Endothelial cell (in vitro differentiated cells): ENCODE data around the gene ROS1. TPM values are rescaled to one million over a fixed set of nuclear protein-coding genes. Genes with fewer than 3 reads are reported as not detected.

ENCODE experiments used
- DNase-seq: peaks from one replicate; pipeline ENCODE4 v3.0.0; 2021; ENCODE audit warnings: low spot score
- H3K27ac Mint-ChIP-seq: one replicate; pipeline ENCODE4 v1.8.0; 2021; ENCODE audit warnings: mixed read lengths, inconsistent platforms; ENCODE audit not compliant: unreplicated experiment
- H3K27me3 Mint-ChIP-seq: one replicate; pipeline ENCODE4 v1.8.0; 2021; ENCODE audit warnings: mild to moderate bottlenecking, moderate library complexity, mixed read lengths, inconsistent platforms; ENCODE audit not compliant: unreplicated experiment
- H3K36me3 Mint-ChIP-seq: one replicate; pipeline ENCODE4 v1.8.0; 2021; ENCODE audit warnings: mild to moderate bottlenecking, low read depth, mixed read lengths, inconsistent platforms; ENCODE audit not compliant: unreplicated experiment
- H3K4me1 Mint-ChIP-seq: one replicate; pipeline ENCODE4 v1.8.0; 2021; ENCODE audit warnings: mild to moderate bottlenecking, mixed read lengths, inconsistent platforms; ENCODE audit not compliant: unreplicated experiment
- H3K4me3 Mint-ChIP-seq: one replicate; pipeline ENCODE4 v1.8.0; 2021; ENCODE audit warnings: mild to moderate bottlenecking, mixed read lengths, inconsistent platforms; ENCODE audit not compliant: unreplicated experiment
- H3K9me3 Mint-ChIP-seq: one replicate; pipeline ENCODE4 v1.8.0; 2021; ENCODE audit warnings: mixed read lengths, inconsistent platforms; ENCODE audit not compliant: unreplicated experiment
- CTCF ChIP-seq: fragments of 200-600 bp; sonication (generic); IDR thresholded peaks from one replicate; pipeline ENCODE4 v1.5.0; 2021; ENCODE audit warnings: antibody characterized with exemption; ENCODE audit not compliant: unreplicated experiment
- total RNA-seq: library from RNA; stranded (reverse); fragmentation: NEBNext Ultra II Directional; extraction: Animal tissue kit (Norgen Biotek cat#: 25700); gene quantifications from one replicate; pipeline ENCODE4 v1.2.1, GENCODE V29; 2021; ENCODE audit not compliant: unreplicated experiment

The ROS1 gene
- total RNA-seq, 1 donor from 2014 or later: 0.05 TPM

- no peaks in the 10 kb centered on the region for H3K4me1 Mint-ChIP-seq
- no peak for DNase-seq
- no peaks in the 10 kb centered on the region for H3K9me3 Mint-ChIP-seq
- no peak for TF ChIP-seq CTCF
- no peak overlapping the region for H3K4me3 Mint-ChIP-seq
- no peaks in the 10 kb centered on the region for H3K27me3 Mint-ChIP-seq
- H3K27ac Mint-ChIP-seq: no peak overlapping the region
- no peaks in the 10 kb centered on the region for H3K36me3 Mint-ChIP-seq
Measured at GRCh38 chr6:117396228-117396627, 29.5 kb downstream of the ROS1 start.

GRCh38 chr6:117395164-117395563, 30.6 kb downstream of the ROS1 start:
- no peak for DNase-seq
- H3K27me3 Mint-ChIP-seq: peaks cover 3% of the 10 kb centered on the region

GRCh38 chr6:117393045-117393444, 32.7 kb downstream of the ROS1 start:
- TF ChIP-seq CTCF: no peak
- Mint-ChIP-seq H3K27ac (no peak overlapping the region), H3K4me1 (no peaks in the 10 kb centered on the region), H3K9me3 (no peaks in the 10 kb centered on the region), H3K4me3 (no peak overlapping the region), H3K36me3 (no peaks in the 10 kb centered on the region), H3K27me3 (peaks cover 3% of the 10 kb centered on the region)
- no peak for DNase-seq

More at GRCh38 chr6:117395164-117395563, 30.6 kb downstream of the ROS1 start:
- Mint-ChIP-seq H3K4me1 (no peaks in the 10 kb centered on the region), H3K4me3 (no peak overlapping the region), H3K27ac (no peak overlapping the region), H3K9me3 (no peaks in the 10 kb centered on the region), H3K36me3 (no peaks in the 10 kb centered on the region)
- TF ChIP-seq CTCF: no peak

GRCh38 chr6:117391874-117392583, 33.7 kb downstream of the ROS1 start:
- no peaks in the 10 kb centered on the region for H3K9me3 Mint-ChIP-seq
- H3K27ac Mint-ChIP-seq: no peak overlapping the region
- H3K4me3 Mint-ChIP-seq: no peak overlapping the region
- peaks cover 3% of the 10 kb centered on the region for H3K27me3 Mint-ChIP-seq
- no peak for DNase-seq
- no peaks in the 10 kb centered on the region for H3K36me3 Mint-ChIP-seq
- H3K4me1 Mint-ChIP-seq: no peaks in the 10 kb centered on the region
- no peak for TF ChIP-seq CTCF

GRCh38 chr6:117389227-117390057, 36.3 kb downstream of the ROS1 start:
- Mint-ChIP-seq H3K27me3 (peaks cover 3% of the 10 kb centered on the region), H3K27ac (no peak overlapping the region), H3K36me3 (no peaks in the 10 kb centered on the region), H3K9me3 (no peaks in the 10 kb centered on the region), H3K4me3 (no peak overlapping the region), H3K4me1 (no peaks in the 10 kb centered on the region)
- TF ChIP-seq CTCF: no peak
- no peak for DNase-seq
